Raji (cell line): ENCODE results near the gene ZBTB16.

Source experiments
- POLR2A ChIP-seq: IDR thresholded peaks from 2 replicates; pipeline ENCODE4 v1.6.1; 2011; ENCODE audit warnings: low read depth, low read length, control low read depth; ENCODE audit not compliant: insufficient read depth

ZBTB16 gene

DNA sequence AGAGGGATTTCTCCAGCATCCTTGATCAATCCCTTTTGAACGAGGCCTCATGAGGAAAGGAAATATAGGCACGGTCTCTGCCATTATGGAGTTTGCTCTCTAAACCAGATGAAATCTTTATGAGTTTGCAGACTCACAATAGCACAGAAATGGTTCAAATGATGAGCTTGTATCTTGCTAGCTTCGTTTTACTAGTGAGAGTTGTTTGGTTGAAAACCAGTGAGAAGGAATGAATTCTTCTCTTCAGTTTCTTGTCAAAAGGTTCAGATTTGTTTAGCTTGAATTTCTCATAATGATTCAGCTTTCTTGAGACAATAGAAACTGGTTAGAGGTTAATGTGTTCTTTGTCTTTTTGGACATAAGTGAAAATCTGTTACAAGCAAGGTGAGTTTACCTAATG, 92.7 kb downstream of the ZBTB16 start:
- no peak for TF ChIP-seq POLR2A

- no peak for TF ChIP-seq POLR2A
These were observed 93.3 kb downstream of the ZBTB16 start for GRCh38 chr11:114152785-114153184.

GRCh38 chr11:114153224-114153623, 93.7 kb downstream of the ZBTB16 start:
- TF ChIP-seq POLR2A, result no peak

- TF ChIP-seq POLR2A, result no peak
These were observed 94.9 kb downstream of the ZBTB16 start for GRCh38 chr11:114154271-114155047.

DNA sequence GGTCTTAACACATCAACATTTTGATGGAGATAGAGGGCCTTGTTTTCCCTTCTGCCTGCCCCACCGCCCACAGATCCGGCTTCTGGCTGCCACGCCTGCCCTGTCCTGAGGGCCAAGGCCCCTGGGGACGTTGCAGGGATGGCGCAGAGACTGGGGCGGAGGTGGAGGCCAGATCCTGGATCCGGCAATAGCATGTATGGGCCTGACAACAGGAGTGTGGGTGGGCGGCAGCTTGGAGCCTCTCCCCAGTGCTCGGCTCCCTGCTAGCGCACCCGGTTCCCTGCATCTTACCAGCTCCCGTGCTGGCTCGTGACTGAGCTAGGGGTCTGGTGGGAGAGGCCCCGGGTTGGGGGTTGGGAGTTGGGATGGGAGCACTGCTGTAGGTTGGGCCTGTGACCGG, 95.6 kb downstream of the ZBTB16 start:
- TF ChIP-seq POLR2A, result no peak

DNA sequence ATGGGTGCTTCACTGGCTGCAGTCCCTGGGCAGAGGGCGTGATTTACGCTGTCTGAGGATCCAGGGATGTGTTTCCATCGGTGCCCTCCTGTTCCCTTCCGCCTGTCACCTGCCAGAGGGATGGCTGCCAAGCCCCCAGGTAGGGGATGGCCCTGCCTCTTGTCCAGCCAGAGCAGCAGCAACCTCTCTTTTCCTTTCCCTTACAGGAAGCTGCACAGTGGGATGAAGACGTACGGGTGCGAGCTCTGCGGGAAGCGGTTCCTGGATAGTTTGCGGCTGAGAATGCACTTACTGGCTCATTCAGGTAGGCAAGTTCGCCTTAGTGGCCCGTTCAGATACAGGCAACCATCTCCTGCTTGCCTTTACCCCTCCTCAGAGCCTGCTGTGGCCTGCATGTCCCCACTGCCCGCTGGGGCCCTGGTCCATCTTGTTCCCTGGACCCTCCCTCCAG, 96.6 kb downstream of the ZBTB16 start:
- TF ChIP-seq POLR2A, result no peak

GRCh38 chr11:114156782-114157181, 97.3 kb downstream of the ZBTB16 start:
- TF ChIP-seq POLR2A, result no peak

DNA sequence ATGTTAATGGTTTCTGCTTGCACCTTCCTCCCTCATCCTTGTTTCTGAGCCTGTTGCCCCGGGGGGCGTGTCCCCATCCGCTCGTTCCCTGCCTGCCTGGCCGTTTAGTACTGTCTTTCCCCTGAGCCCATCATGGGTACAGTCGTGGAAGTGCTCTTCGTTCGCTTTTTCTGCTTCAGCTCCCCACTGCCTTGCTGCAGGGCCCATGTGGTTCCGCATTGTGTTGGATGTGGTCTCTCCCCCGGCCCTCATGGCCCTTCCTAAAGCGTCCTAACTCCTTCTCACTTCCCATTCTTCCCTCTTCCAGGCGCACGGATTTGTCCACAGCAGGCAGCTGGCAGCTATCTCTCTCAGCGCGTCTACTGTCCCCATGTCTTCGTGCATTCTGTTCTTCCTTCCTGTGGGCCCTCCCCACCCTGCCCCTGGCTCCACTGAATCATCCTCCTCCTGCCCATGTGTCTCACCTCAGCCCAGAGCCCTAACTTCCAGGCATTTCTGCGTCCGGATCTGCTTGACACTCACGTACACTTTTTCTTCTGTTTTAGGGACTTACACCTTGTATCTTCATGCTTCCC, 98.1 kb downstream of the ZBTB16 start:
- TF ChIP-seq POLR2A, result no peak

GRCh38 chr11:114158421-114158820, 98.9 kb downstream of the ZBTB16 start:
- TF ChIP-seq POLR2A, result no peak

DNA sequence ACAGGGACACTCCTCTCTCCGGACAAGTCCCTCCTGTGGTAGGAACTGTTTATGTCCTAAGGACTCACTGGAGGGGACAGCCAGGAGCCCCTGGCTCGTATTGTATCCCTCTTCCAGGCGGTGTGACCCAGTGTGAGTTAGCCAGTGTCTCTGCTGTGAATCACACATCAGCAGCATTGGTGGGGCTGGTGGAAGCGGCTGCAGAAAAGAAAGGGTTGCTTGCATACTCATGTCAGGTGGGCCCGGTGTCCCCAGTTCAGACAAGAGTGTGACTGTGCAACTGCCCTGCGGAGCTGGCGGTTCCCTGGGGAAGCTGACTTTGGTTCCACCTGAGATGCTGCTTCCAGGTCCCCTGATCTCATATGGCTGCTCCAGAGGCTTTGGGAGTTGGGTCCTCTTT, 99.4 kb downstream of the ZBTB16 start:
- no peak for TF ChIP-seq POLR2A

DNA sequence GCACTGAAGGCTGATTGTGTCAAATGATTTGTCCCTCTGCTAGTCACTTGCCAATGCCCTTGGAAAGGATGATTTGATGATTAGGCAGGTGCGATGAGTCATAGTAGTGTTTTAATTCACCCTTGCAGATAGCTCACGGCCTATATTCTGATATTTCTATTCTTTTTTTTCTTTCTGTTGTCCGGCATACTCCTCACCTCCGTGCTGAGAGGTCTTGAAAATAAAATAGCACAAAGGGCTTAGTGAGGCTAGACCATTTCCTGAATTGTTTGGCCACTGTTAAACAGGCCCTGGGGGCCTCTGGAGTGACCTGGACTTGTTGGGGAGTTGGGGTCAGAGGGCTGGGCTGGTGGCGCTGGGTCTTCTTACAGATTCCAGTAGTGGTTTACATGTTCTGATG, 99.8 kb downstream of the ZBTB16 start:
- no peak for TF ChIP-seq POLR2A

DNA sequence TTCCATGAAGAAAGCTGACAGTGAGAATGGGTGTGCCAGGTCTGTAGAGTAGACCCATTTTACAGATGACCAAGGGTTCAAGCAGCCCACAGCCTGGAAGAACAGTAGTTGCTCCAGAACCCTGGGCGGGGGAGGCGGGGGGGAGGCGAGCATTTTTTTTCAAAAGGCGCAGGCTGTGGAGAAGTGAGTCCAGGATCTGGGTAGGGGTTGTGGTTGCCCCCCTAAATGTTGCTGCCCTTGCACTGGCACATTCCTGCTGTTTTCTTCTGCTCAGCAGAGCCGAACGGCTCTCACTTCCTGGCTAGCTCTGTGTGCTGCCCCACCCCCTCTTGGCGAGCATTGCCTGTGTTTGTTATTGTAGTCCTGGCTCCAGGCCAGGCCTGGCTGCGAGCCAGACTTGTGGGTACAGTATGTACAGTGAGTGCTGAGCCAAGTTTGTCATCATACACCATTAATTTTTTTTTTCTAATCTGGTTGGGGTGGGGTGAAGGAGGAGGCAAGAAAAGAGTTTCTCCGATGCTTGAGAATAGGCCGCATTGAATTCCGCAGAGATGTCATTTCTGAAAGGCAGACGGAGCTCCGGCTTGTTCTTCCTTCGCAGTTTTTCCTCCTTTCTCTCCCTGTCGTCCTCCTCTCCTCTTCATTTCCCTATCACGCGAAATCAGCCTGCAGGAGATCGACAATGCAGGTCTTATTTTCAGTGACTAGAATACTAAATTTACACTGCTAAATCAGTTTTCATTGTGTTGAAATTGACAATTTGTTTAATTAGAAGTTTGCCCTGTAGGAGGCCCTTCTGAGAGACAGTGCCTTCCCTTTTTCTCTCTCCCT, 100.5 kb downstream of the ZBTB16 start:
- no peak for TF ChIP-seq POLR2A

DNA sequence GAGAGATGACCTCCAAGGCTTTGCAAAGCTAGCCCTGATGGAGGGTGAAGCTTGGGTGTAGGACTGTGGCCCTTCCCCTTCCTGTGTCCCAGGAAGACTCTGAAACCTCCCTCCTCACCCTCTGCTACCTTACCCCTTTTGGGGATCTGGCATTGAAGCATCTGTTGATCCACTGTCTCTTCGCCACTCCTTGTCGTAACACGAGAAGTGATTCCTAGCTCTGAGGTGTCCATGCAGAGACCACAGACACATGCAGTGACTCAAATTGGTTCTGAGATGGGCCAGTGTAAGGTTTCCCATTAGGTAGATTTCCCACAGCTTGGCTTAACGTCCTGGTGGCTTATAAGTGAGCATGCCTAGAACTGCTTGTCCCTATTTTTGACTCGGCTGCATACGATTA, 101.4 kb downstream of the ZBTB16 start:
- no peak for TF ChIP-seq POLR2A

DNA sequence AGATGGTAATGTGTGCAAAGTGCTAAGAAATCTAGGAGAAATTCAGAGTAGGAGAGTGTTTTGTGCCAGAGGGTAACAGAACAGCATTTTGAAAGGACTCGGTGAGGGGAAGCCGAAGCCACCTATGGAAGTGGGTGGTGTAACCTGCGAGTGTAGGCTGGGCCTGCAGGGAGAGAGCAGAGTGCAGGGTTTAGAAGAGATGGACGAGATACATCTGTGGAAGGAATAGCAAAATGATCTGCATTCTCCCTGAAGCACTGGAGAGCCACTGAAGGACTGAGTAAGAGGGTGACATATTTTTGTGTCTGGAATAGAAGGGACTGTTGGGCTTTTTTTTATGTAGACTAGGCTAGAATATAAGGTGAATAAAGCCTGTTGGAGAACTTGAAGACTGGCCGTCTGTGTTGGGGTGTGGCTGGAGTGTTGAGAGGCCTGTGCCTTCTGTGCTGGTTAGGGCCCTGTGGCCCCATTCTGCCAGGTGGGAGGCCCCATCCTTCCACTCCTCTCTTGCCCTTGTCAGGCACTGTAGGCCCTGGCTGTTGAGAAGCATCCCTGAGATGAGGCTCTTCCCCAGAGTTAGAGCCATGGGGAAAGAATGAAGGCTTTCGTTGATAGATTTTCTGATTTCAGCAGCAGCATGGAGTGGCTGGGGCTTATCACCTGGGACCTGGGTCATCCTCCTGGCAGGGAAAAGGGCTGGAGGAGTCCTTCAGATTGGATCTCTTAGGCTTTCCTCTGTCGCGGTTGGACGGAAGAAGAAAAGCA, 102.2 kb downstream of the ZBTB16 start:
- no peak for TF ChIP-seq POLR2A

DNA sequence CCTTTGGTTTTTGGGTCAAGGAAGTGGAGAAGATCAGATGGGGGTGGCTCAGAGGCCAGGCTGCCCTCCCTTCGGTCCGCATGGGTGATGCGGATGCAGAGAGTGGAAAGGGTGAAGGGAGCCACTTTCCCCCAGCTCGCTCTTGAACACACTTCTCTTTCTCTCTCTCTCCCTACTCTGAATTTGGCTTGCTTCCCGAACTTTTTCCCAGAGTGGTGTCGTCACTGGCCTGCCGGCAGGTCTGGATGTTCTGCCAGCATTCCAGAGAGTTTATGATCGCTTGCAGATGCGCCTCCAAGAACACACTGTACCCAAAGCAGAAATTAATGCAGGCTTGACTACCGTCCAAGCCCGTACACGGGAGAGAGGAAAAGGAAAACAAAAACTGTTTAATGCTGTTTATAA, 103.2 kb downstream of the ZBTB16 start:
- TF ChIP-seq POLR2A, result no peak
